K562 (cell line): ENCODE data around the gene SRPK1. TPM values are rescaled to one million over a fixed set of nuclear protein-coding genes. Genes with fewer than 3 reads are reported as not detected.

Source experiments
- CEBPB ChIP-seq: fragments of 450-650 bp; IDR thresholded peaks from 2 replicates; pipeline ENCODE4 v1.6.1; 2016; ENCODE audit warnings: missing genetic modification characterization, missing compliant biosample characterization
- ESRRB ChIP-seq: fragments of 250-450 bp; sonication (Bioruptor Pico); IDR thresholded peaks from 2 replicates; pipeline ENCODE4 v1.5.0; 2020; ENCODE audit warnings: mild to moderate bottlenecking, moderate library complexity, borderline replicate concordance
- HLTF ChIP-seq: fragments of 450-650 bp; IDR thresholded peaks from 2 replicates; pipeline ENCODE4 v1.6.1; 2016
- NUFIP1 ChIP-seq: fragments of 450-650 bp; IDR thresholded peaks from 2 replicates; pipeline ENCODE4 v1.6.1; 2018; ENCODE audit not compliant: partially characterized antibody
- SMARCB1 ChIP-seq: IDR thresholded peaks from 2 replicates; pipeline ENCODE4 v1.6.1; 2011; ENCODE audit warnings: improper control_type of control experiment, low read depth; ENCODE audit not compliant: insufficient read length
- SMC3 ChIP-seq: conservative IDR thresholded peaks from 2 replicates; pipeline ENCODE4 v1.6.1; 2011; ENCODE audit warnings: low read depth, low read length, improper control_type of control experiment; ENCODE audit not compliant: insufficient read depth
- SRSF9 ChIP-seq: fragments of 200-400 bp; formaldehyde crosslinking; IDR thresholded peaks from 2 replicates; pipeline ENCODE4 v1.6.1; 2017; ENCODE audit warnings: low read depth, low read length, borderline replicate concordance
- STAG1 ChIP-seq: sonication (generic); formaldehyde crosslinking; IDR thresholded peaks from 2 replicates; pipeline ENCODE4 v1.5.0; 2020; ENCODE audit warnings: missing genetic modification reagents, borderline replicate concordance
- ZBTB12 ChIP-seq: fragments of 250-450 bp; sonication (Bioruptor Pico); IDR thresholded peaks from 2 replicates; pipeline ENCODE4 v1.4.0; 2020
- ZBTB5 ChIP-seq: fragments of 450-650 bp; IDR thresholded peaks from 2 replicates; pipeline ENCODE4 v1.6.1; 2017; ENCODE audit warnings: antibody characterized with exemption
- ZC3H4 ChIP-seq: sonication (generic); formaldehyde crosslinking; IDR thresholded peaks from 2 replicates; pipeline ENCODE4 v1.9.0; 2021; ENCODE audit warnings: missing genetic modification reagents, borderline replicate concordance
- ZNF586 ChIP-seq: fragments of 450-650 bp; formaldehyde crosslinking; conservative IDR thresholded peaks from 2 replicates; pipeline ENCODE4 v1.4.0; 2020; ENCODE audit warnings: mild to moderate bottlenecking, moderate library complexity
- ZNF740 ChIP-seq, 3 experiments: fragments of 200-800 bp in 1 of 3; sonication (Bioruptor generic) in 1 of 3; sonication (generic) in 1 of 3; formaldehyde crosslinking in 1 of 3; IDR thresholded peaks; 2 replicates each; pipeline versions ENCODE4 v1.6.1 to v1.8.0; 2016 to 2022; ENCODE audit warnings: mild to moderate bottlenecking in 2 of 3, missing compliant biosample characterization in 2 of 3, missing genetic modification characterization in 2 of 3, missing genetic modification reagents in 1 of 3
- ZNF785 ChIP-seq: fragments of 250-450 bp; sonication (Bioruptor Pico); IDR thresholded peaks from 2 replicates; pipeline ENCODE4 v1.4.0; 2020; ENCODE audit warnings: mild to moderate bottlenecking
- polyA plus RNA-seq, 8 experiments: library from polyadenylated mRNA; depleted of rRNA in 4 of 8; stranded (reverse) in 5 of 8; unstranded in 3 of 8; fragments of >200 nt; fragmentation: Nextera tagmentation in 2 of 8; fragmentation: Illumina TruSeq in 1 of 8; extraction: Ambion mirVana in 2 of 8; extraction: Trizol in 1 of 8; gene quantifications; 2 replicates each; pipeline versions ENCODE4 v1.2.1 to v1.2.3, GENCODE V29; 2011 to 2014; ENCODE audit warnings: inconsistent platforms in 1 of 8, missing spikeins in 1 of 8
- total RNA-seq, 7 experiments: library from RNA; depleted of rRNA in 6 of 7; stranded (reverse); fragments of >200 nt in 6 of 7; fragmentation: Illumina TruSeq in 2 of 7; extraction: Trizol in 2 of 7; gene quantifications; 2 replicates each; pipeline versions ENCODE4 v1.2.1 to v1.2.3, GENCODE V29; 2011 to 2021; ENCODE audit warnings: low replicate concordance in 1 of 7
- TF ChIP-seq, protein P1 (sequence below): fragments of 250-450 bp; sonication (Bioruptor Pico); IDR thresholded peaks from 2 replicates; pipeline ENCODE4 v1.5.0; 2021
- TF ChIP-seq, protein P2 (sequence below): fragments of 250-450 bp; sonication (Bioruptor Pico); IDR thresholded peaks from 2 replicates; pipeline ENCODE4 v1.5.1; 2021; ENCODE audit warnings: mild to moderate bottlenecking

Gene SRPK1
- total and polyA plus RNA-seq, 9 of the 15 experiments (the other 6 are each of a cell fraction or from before 2014, with no cell fraction given): 99.6 to 185 (median 159) TPM

DNA sequence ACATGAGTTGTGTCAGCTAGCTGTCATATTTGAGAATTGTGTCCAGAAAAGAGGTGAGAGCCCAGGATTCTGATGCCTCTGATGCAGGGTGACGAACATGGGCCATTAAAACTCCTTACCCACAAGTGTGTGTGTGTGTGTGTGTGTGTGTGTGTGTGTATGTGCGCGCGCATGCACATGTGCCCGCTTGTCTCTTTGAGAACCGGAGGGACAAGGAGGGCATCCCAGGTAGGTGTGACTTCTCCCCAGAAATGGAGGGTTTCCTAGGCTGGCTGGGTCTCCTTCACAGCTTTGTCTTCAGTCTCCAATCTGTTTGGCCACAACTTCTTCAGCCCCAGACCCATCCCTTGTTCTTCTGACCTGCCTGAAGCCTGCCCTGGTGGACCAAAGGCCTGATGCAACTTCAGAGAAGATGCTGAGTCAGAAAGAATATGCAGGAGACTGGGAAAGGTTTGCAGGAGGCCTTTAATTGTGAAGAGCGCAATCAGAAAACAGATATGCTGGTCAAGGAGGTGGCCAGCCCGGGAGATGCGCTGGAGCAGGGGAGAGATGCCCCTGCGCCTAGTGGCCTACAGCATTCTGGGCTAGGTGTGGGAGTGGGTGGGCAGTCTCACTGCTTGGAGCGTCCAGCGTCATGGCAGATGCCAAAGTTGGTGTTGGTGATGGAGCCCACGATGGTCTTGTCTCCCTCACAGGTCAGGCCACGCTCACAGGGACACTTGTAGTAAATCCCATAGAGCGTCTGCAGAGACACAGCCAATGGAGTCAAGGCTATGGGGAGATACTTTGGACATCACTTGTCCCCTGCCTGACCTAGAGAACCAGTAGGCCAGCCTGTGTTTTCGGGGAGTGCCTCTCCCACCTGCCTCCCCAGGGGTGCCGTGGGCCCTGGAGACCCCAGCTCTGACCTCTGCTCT, 126.1 kb downstream of the SRPK1 start (continued):
- TF ChIP-seq HLTF (no peak), NUFIP1 (no peak), ESRRB (CRISPR knock-in tag) (no peak), ZC3H4 (CRISPR knock-in tag) (0 out of 2 replicates have a peak, but pooled peaks have one; percentile 32), ZNF740 (CRISPR knock-in tag; IDR thresholded peaks at IDR 0.05) (0 out of 2 replicates have a peak, but pooled peaks have one; percentile 26), ZNF740 (tag; IDR thresholded peaks at IDR 0.05) (no peak; a peak in 1 of 4 replicates), STAG1 (CRISPR knock-in tag) (peak; percentile 20; the same call in 1 of the 2 replicates), SMC3 (no peak), SRSF9 (no peak), ZBTB12 (CRISPR knock-in tag) (no peak), SMARCB1 (no peak), ZNF586 (CRISPR knock-in tag) (no peak), CEBPB (0 out of 2 replicates have a peak, but pooled peaks have one; percentile 39), ZBTB5 (no peak), ZNF785 (no peak)
- TF ChIP-seq, protein P1, sequence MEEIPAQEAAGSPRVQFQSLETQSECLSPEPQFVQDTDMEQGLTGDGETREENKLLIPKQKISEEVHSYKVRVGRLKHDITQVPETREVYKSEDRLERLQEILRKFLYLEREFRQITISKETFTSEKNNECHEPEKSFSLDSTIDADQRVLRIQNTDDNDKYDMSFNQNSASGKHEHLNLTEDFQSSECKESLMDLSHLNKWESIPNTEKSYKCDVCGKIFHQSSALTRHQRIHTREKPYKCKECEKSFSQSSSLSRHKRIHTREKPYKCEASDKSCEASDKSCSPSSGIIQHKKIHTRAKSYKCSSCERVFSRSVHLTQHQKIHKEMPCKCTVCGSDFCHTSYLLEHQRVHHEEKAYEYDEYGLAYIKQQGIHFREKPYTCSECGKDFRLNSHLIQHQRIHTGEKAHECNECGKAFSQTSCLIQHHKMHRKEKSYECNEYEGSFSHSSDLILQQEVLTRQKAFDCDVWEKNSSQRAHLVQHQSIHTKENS: no peak
- TF ChIP-seq, protein P2, sequence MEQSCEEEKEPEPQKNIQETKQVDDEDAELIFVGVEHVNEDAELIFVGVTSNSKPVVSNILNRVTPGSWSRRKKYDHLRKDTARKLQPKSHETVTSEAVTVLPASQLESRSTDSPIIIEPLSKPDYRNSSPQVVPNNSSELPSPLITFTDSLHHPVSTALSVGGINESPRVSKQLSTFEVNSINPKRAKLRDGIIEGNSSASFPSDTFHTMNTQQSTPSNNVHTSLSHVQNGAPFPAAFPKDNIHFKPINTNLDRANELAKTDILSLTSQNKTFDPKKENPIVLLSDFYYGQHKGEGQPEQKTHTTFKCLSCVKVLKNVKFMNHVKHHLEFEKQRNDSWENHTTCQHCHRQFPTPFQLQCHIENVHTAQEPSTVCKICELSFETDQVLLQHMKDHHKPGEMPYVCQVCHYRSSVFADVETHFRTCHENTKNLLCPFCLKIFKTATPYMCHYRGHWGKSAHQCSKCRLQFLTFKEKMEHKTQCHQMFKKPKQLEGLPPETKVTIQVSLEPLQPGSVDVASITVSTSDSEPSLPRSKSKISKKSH (CRISPR knock-in tag): no peak
- TF ChIP-seq, all 486 proteins: peak for 18
